Natural killer cell (primary cell): ENCODE data around the gene VWA1. TPM values are rescaled to one million over a fixed set of nuclear protein-coding genes. Genes with fewer than 3 reads are reported as not detected.
A peak's percentile ranks its signal among the peaks of the same experiment; 100 is the strongest.
"Not testable (repeated sequence)": the region's sequence is repeated elsewhere in the genome, so short reads cannot be mapped to it uniquely, and the experiment has no call there.

Experiments
- ATAC-seq, 3 donors: fragments of 150-1000 bp in 2 of 3; fragments of 200-7000 bp in 1 of 3; cut with Tn5 transposase; 1 replicate in 1 of 3; 2 replicates in 2 of 3; pipeline ENCODE4 v1.10.0; 2021; ENCODE audit warnings: mild to moderate bottlenecking in 2 of 3, moderate library complexity in 2 of 3
- DNase-seq, 2 donors: peaks; one replicate each; pipeline versions ENCODE4 v3.0.0 to v3.0.0-alpha.2; 2013 to 2021; ENCODE audit warnings: mixed read lengths in 1 of 2
- H3K27ac ChIP-seq: one replicate; pipeline ENCODE4 v1.5.1; 2013; ENCODE audit warnings: mild to moderate bottlenecking, low read length
- H3K27me3 ChIP-seq: one replicate; pipeline ENCODE4 v1.6.1; 2013; ENCODE audit warnings: low read length; ENCODE audit not compliant: control insufficient read depth, insufficient read depth
- H3K36me3 ChIP-seq: one replicate; pipeline ENCODE4 v1.6.1; 2013; ENCODE audit warnings: low read length; ENCODE audit not compliant: control insufficient read depth, insufficient read depth
- H3K4me1 ChIP-seq: one replicate; pipeline ENCODE4 v1.6.1; 2013; ENCODE audit warnings: low read length; ENCODE audit not compliant: control insufficient read depth, insufficient read depth
- H3K4me3 ChIP-seq: one replicate; pipeline ENCODE4 v1.5.1; 2013; ENCODE audit warnings: low read length
- H3K9me3 ChIP-seq: one replicate; pipeline ENCODE4 v1.6.1; 2013; ENCODE audit warnings: low read length; ENCODE audit not compliant: control insufficient read depth, insufficient read depth
- H3K27ac Mint-ChIP-seq, 2 donors: one replicate each; pipeline ENCODE4 v1.8.0; 2022; ENCODE audit warnings: mild to moderate bottlenecking in 2 of 2, mixed read lengths in 2 of 2, moderate library complexity in 1 of 2
- H3K27me3 Mint-ChIP-seq, 2 donors: one replicate each; pipeline ENCODE4 v1.8.0; 2022; ENCODE audit warnings: low read depth in 2 of 2, mixed read lengths in 2 of 2
- H3K36me3 Mint-ChIP-seq: one replicate; pipeline ENCODE4 v1.8.0; 2022; ENCODE audit warnings: mixed read lengths
- H3K4me1 Mint-ChIP-seq, 2 donors: one replicate each; pipeline ENCODE4 v1.8.0; 2022; ENCODE audit warnings: mixed read lengths in 2 of 2
- H3K4me3 Mint-ChIP-seq: one replicate; pipeline ENCODE4 v1.8.0; 2022; ENCODE audit warnings: mild to moderate bottlenecking, moderate library complexity, mixed read lengths
- H3K9me3 Mint-ChIP-seq, 2 donors: one replicate each; pipeline ENCODE4 v1.8.0; 2022; ENCODE audit warnings: mixed read lengths in 2 of 2
- WGBS: methylation state at CpG from one replicate; pipeline ENCODE4 v1.1.7; 2013; ENCODE audit warnings: missing lambda C conversion rate; ENCODE audit not compliant: insufficient coverage; 5-methylcytosine and 5-hydroxymethylcytosine counted together
- intact Hi-C: fragments of 100-400 bp; cut with micrococcal nuclease; formaldehyde crosslinking; loops from one replicate; pipeline ENCODE4 v1.14.2; 2022
- total RNA-seq, 4 donors: library from RNA; stranded (reverse); fragments of 120-200 nt in 1 of 4; gene quantifications; one replicate each; pipeline versions ENCODE4 v1.2.3 to v1.2.4, GENCODE V29; 2013 to 2022
- TF ChIP-seq, protein P1 (sequence below): fragments of 200-600 bp; IDR thresholded peaks from one replicate; pipeline ENCODE4 v1.8.0; 2022; ENCODE audit warnings: antibody characterized with exemption

VWA1 gene
- total RNA-seq, 3 donors from 2014 or later (not counting 1 experiment from before 2014, with no cell fraction given), result not detected

DNA sequence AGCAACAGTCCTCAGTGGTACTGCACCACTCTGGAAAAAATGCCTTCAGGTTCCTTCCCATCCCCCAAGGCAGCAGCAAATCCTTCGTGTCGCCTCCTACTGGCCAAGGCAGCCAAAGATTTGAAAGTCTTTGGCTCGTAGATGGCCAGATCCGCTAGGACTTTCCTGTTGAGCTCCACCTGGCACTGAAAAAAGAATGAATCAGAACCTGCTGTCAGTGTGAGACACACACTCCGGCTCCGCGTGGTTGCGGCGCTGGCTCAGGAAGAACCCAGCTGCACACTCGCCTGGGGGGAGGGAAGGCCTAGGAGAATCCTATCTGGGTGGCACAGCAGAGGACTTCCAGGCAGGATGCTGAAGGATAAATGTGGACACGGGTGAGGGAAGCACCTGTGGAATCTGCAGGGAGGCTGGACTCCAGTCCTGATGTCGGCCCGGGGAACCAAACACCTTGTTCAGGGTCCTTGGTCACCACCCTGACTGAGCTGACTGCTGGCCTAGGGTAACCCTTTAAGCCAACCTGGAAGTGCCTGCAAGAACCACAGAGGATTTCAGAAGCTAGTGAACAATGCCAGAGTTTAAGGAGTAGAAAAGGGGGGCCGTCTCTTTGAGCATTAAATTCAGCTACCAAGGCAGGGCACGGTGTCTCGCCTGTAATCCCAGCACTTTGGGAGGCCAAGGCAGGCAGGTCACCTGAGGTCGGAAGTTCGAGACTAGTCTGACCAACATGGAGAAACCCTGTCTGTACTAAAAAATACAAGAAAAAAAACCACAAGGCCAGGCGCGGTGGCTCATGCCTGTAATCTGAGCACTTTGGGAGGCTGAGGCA is 33.2 kb upstream of the VWA1 start:
- Histone ChIP-seq H3K27ac (no peak overlapping the region), H3K4me3 (no peak overlapping the region), H3K9me3 (no peaks in the 10 kb centered on the region), H3K36me3 (peaks cover 46% of the 10 kb centered on the region), H3K27me3 (no peaks in the 10 kb centered on the region), H3K4me1 (peaks cover 48% of the 10 kb centered on the region)
- H3K4me3 Mint-ChIP-seq, result peak overlapping the region; percentile 25
- H3K36me3 Mint-ChIP-seq, result no peaks in the 10 kb centered on the region
- H3K9me3 Mint-ChIP-seq, result no peaks in the 10 kb centered on the region
- DNase-seq, result peak in 1 of 2 donors; percentile 62
- TF ChIP-seq, protein P1, sequence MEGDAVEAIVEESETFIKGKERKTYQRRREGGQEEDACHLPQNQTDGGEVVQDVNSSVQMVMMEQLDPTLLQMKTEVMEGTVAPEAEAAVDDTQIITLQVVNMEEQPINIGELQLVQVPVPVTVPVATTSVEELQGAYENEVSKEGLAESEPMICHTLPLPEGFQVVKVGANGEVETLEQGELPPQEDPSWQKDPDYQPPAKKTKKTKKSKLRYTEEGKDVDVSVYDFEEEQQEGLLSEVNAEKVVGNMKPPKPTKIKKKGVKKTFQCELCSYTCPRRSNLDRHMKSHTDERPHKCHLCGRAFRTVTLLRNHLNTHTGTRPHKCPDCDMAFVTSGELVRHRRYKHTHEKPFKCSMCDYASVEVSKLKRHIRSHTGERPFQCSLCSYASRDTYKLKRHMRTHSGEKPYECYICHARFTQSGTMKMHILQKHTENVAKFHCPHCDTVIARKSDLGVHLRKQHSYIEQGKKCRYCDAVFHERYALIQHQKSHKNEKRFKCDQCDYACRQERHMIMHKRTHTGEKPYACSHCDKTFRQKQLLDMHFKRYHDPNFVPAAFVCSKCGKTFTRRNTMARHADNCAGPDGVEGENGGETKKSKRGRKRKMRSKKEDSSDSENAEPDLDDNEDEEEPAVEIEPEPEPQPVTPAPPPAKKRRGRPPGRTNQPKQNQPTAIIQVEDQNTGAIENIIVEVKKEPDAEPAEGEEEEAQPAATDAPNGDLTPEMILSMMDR, result peak; percentile 19
- peak overlapping the region; percentile 52 to 86 for H3K27ac Mint-ChIP-seq
- no peak for ATAC-seq
- intact Hi-C loops, result no loop called here
- H3K4me1 Mint-ChIP-seq, result peaks cover 29 to 51% of the 10 kb centered on the region in 2 donors
- no peaks in the 10 kb centered on the region for H3K27me3 Mint-ChIP-seq
- WGBS, result 90% methylated on average over 20 of the region's 20 CpGs

- Mint-ChIP-seq H3K27ac (peak overlapping the region; percentile 25 to 42), H3K4me1 (peaks cover 25 to 47% of the 10 kb centered on the region in 2 donors)
- intact Hi-C loops, H3K4me3 Mint-ChIP-seq, H3K9me3 Mint-ChIP-seq, H3K27me3 Mint-ChIP-seq, DNase-seq, H3K4me3 ChIP-seq, H3K27ac ChIP-seq, H3K36me3 Mint-ChIP-seq, H3K27me3 ChIP-seq, H3K9me3 ChIP-seq, ATAC-seq: not testable (repeated sequence)
- peaks cover 45% of the 10 kb centered on the region for H3K4me1 ChIP-seq
- peaks cover 39% of the 10 kb centered on the region for H3K36me3 ChIP-seq
- 95% methylated on average over 9 of the region's 9 CpGs for WGBS
These were observed 32.5 kb upstream of the VWA1 start for GRCh38 chr1:1402901-1403392.

- H3K36me3 Mint-ChIP-seq, result no peaks in the 10 kb centered on the region
- peak overlapping the region; percentile 25 to 42 for H3K27ac Mint-ChIP-seq
- no peak overlapping the region for H3K27ac ChIP-seq
- H3K4me3 Mint-ChIP-seq, result peak overlapping the region; percentile 17
- H3K4me1 Mint-ChIP-seq, result peaks cover 22 to 43% of the 10 kb centered on the region in 2 donors
- TF ChIP-seq, protein P1, result no peak
- DNase-seq (no peak), ATAC-seq (no peak)
- WGBS, result 94% methylated on average over 7 of the region's 7 CpGs
- H3K36me3 ChIP-seq, result peaks cover 39% of the 10 kb centered on the region
- intact Hi-C loops, result no loop called here
- H3K27me3 ChIP-seq, result no peaks in the 10 kb centered on the region
- no peaks in the 10 kb centered on the region for H3K9me3 ChIP-seq
- peaks cover 41% of the 10 kb centered on the region for H3K4me1 ChIP-seq
- no peaks in the 10 kb centered on the region for H3K27me3 Mint-ChIP-seq
- no peak overlapping the region for H3K4me3 ChIP-seq
- no peaks in the 10 kb centered on the region for H3K9me3 Mint-ChIP-seq
These were observed 31.8 kb upstream of the VWA1 start for GRCh38 chr1:1403653-1404052.

DNA sequence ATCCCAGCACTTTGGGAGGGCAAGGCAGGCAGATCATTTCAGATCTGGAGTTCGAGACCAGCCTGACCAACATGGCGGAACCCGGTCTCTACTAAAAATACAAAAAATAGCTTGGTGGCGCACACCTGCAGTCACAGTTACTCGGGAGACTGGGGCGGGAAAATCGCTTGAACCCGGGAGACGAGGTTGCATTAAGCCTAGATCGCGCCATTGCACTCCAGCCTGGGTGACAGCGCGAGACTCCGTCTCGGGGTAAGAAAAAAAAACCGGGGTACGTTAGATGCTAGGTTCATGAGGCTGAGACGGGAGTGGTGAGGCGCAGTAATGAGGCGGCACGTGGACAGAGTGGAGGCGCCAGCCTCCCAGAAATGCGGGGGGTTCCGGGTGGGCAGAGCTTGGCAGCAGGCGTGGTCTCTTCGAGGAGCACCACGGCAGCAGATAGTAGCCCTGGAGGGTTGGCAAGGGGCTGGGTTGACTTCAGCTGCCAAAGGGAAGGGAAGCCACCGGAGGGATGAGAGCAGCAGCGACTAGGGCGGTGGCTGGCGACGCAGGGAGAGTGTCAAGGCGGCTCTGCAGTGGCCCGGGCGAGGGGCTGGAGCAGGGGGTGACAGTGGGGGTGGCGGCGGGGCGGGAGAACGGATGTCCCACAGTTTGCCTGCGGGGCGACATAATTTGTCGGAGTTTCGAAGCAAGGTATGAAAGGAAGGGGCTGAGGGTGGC is 29.2 kb upstream of the VWA1 start:
- TF ChIP-seq, protein P1, result no peak
- peak in 1 of 2 donors; percentile 30 for DNase-seq
- peaks cover 25% of the 10 kb centered on the region for H3K4me1 ChIP-seq
- H3K36me3 ChIP-seq, result peaks cover 31% of the 10 kb centered on the region
- intact Hi-C loops, result loop anchor here (2.0 kb wide), 1 partner anchor 31 kb away; the partner anchor contains the start of gene AURKAIP1
- WGBS, result 45% methylated on average over 43 of the region's 43 CpGs
- H3K9me3 Mint-ChIP-seq, result no peaks in the 10 kb centered on the region
- no peaks in the 10 kb centered on the region for H3K27me3 ChIP-seq
- no peaks in the 10 kb centered on the region for H3K27me3 Mint-ChIP-seq
- peak overlapping the region; percentile 76 for H3K27ac ChIP-seq
- H3K27ac Mint-ChIP-seq, result peak overlapping the region; percentile 86 to 88
- H3K36me3 Mint-ChIP-seq, result no peaks in the 10 kb centered on the region
- no peaks in the 10 kb centered on the region for H3K9me3 ChIP-seq
- H3K4me3 Mint-ChIP-seq, result peak overlapping the region; percentile 90
- H3K4me1 Mint-ChIP-seq, result peaks cover under 1 to 23% of the 10 kb centered on the region in 2 donors
- ATAC-seq, result no peak
- H3K4me3 ChIP-seq, result peak overlapping the region; percentile 76
